Suprapubic skin (tissue), 4 donors: ENCODE measurements around the gene RNASE9. TPM values are rescaled to one million over a fixed set of nuclear protein-coding genes. Genes with fewer than 3 reads are reported as not detected.
A peak's percentile ranks its signal among the peaks of the same experiment; 100 is the strongest.

Experiments
- DNase-seq, 2 donors: peaks; one replicate each; pipeline ENCODE4 v3.0.0-alpha.2; 2019; ENCODE audit warnings: low spot score in 2 of 2
- H3K27ac ChIP-seq: fragments of 200-600 bp; sonication (generic); one replicate; pipeline ENCODE4 v1.5.1; 2019
- H3K27me3 ChIP-seq: fragments of 200-600 bp; sonication (generic); one replicate; pipeline ENCODE4 v1.5.1; 2019
- H3K36me3 ChIP-seq: fragments of 200-600 bp; sonication (generic); one replicate; pipeline ENCODE4 v1.5.1; 2019
- H3K4me1 ChIP-seq: fragments of 200-600 bp; sonication (generic); one replicate; pipeline ENCODE4 v1.5.1; 2019
- H3K4me3 ChIP-seq: fragments of 200-600 bp; sonication (generic); one replicate; pipeline ENCODE4 v1.5.1; 2019; ENCODE audit warnings: mild to moderate bottlenecking
- H3K9me3 ChIP-seq: fragments of 200-600 bp; sonication (generic); one replicate; pipeline ENCODE4 v1.5.1; 2019
- CTCF ChIP-seq, 2 donors: fragments of 200-600 bp in 1 of 2; fragments of 450-650 bp in 1 of 2; sonication (generic) in 1 of 2; IDR thresholded peaks; one replicate each; pipeline ENCODE4 v1.5.1; 2016 to 2019; ENCODE audit warnings: antibody characterized with exemption in 2 of 2, mild to moderate bottlenecking in 1 of 2, moderate library complexity in 1 of 2
- EP300 ChIP-seq: sonication (generic); formaldehyde crosslinking; IDR thresholded peaks from one replicate; pipeline ENCODE4 v1.6.1; 2017; ENCODE audit warnings: antibody characterized with exemption
- POLR2A ChIP-seq, 2 donors: fragments of 450-650 bp; IDR thresholded peaks; one replicate each; pipeline ENCODE4 v1.6.1; 2017; ENCODE audit warnings: antibody characterized with exemption in 2 of 2, mild to moderate bottlenecking in 2 of 2, moderate library complexity in 2 of 2
- POLR2AphosphoS5 ChIP-seq, 3 donors: sonication (generic); formaldehyde crosslinking; IDR thresholded peaks; one replicate each; pipeline ENCODE4 v1.6.1; 2017; ENCODE audit warnings: antibody characterized with exemption in 3 of 3
- WGBS: methylation state at CpG from one replicate; pipeline ENCODE4 v1.1.5; 2018; 5-methylcytosine and 5-hydroxymethylcytosine counted together
- total RNA-seq, 4 donors: library from RNA; depleted of rRNA; stranded (reverse); fragments of >200 nt; gene quantifications; one replicate each; pipeline ENCODE4 v1.1.0, GENCODE V29; 2016

Gene RNASE9
- total RNA-seq, 4 donors from 2014 or later: not detected

- 93% methylated on average over 2 of the region's 2 CpGs for WGBS
- DNase-seq: no peak
- Histone ChIP-seq H3K36me3 (no peaks in the 10 kb centered on the region), H3K9me3 (no peaks in the 10 kb centered on the region), H3K27ac (no peak overlapping the region), H3K4me3 (no peak overlapping the region), H3K4me1 (no peaks in the 10 kb centered on the region), H3K27me3 (peaks cover under 1% of the 10 kb centered on the region)
- no peak for TF ChIP-seq CTCF (IDR thresholded peaks at IDR 0.05)
- TF ChIP-seq POLR2A (IDR thresholded peaks at IDR 0.05): no peak
- TF ChIP-seq EP300: no peak
- no peak for TF ChIP-seq POLR2AphosphoS5 (IDR thresholded peaks at IDR 0.05)
Measured at GRCh38 chr14:20550926-20551325, 9.9 kb downstream of the RNASE9 start.

GRCh38 chr14:20548414-20549158 lies 12.3 kb downstream of the RNASE9 start:
- peaks cover 4% of the 10 kb centered on the region for H3K27me3 ChIP-seq
- no peak overlapping the region for H3K27ac ChIP-seq
- no peak overlapping the region for H3K4me3 ChIP-seq
- no peaks in the 10 kb centered on the region for H3K4me1 ChIP-seq
- DNase-seq: no peak
- H3K36me3 ChIP-seq: no peaks in the 10 kb centered on the region
- TF ChIP-seq CTCF (IDR thresholded peaks at IDR 0.05): no peak
- no peak for TF ChIP-seq POLR2AphosphoS5 (IDR thresholded peaks at IDR 0.05)
- no peak for TF ChIP-seq POLR2A (IDR thresholded peaks at IDR 0.05)
- no peaks in the 10 kb centered on the region for H3K9me3 ChIP-seq
- 90% methylated on average over 10 of the region's 10 CpGs for WGBS

GRCh38 chr14:20546877-20547276 lies 14.0 kb downstream of the RNASE9 start:
- TF ChIP-seq POLR2A (IDR thresholded peaks at IDR 0.05) (no peak), POLR2AphosphoS5 (IDR thresholded peaks at IDR 0.05) (no peak), CTCF (IDR thresholded peaks at IDR 0.05) (no peak), EP300 (no peak)
- no peak for DNase-seq

GRCh38 chr14:20539906-20540305 lies 20.9 kb downstream of the RNASE9 start:
- no peaks in the 10 kb centered on the region for H3K27me3 ChIP-seq
- no peaks in the 10 kb centered on the region for H3K4me1 ChIP-seq
- TF ChIP-seq CTCF (IDR thresholded peaks at IDR 0.05) (no peak), EP300 (no peak), POLR2A (IDR thresholded peaks at IDR 0.05) (no peak), POLR2AphosphoS5 (IDR thresholded peaks at IDR 0.05) (no peak)
- DNase-seq: no peak
- 30% methylated on average over 4 of the region's 4 CpGs for WGBS
- no peak overlapping the region for H3K4me3 ChIP-seq
- no peaks in the 10 kb centered on the region for H3K9me3 ChIP-seq
- no peak overlapping the region for H3K27ac ChIP-seq
- H3K36me3 ChIP-seq: no peaks in the 10 kb centered on the region

More at GRCh38 chr14:20546877-20547276, 14.0 kb downstream of the RNASE9 start:
- no peaks in the 10 kb centered on the region for H3K9me3 ChIP-seq
- no peaks in the 10 kb centered on the region for H3K4me1 ChIP-seq
- no peak overlapping the region for H3K27ac ChIP-seq
- WGBS: 61% methylated on average over 3 of the region's 3 CpGs
- no peak overlapping the region for H3K4me3 ChIP-seq
- no peaks in the 10 kb centered on the region for H3K36me3 ChIP-seq
- peaks cover 4% of the 10 kb centered on the region for H3K27me3 ChIP-seq

- peak; percentile 76 to 82 for DNase-seq
- Histone ChIP-seq H3K36me3 (no peaks in the 10 kb centered on the region), H3K27ac (no peak overlapping the region), H3K9me3 (no peaks in the 10 kb centered on the region), H3K4me1 (no peaks in the 10 kb centered on the region), H3K4me3 (no peak overlapping the region), H3K27me3 (peaks cover 3% of the 10 kb centered on the region)
- TF ChIP-seq POLR2AphosphoS5 (IDR thresholded peaks at IDR 0.05) (no peak), CTCF (IDR thresholded peaks at IDR 0.05) (peak; percentile 21 to 56)
- WGBS: 16% methylated on average over 8 of the region's 8 CpGs
Measured at GRCh38 chr14:20530771-20531571, 29.9 kb downstream of the RNASE9 start.
